ENCODE measurements around the gene KCNB1. TPM values are rescaled to one million over a fixed set of nuclear protein-coding genes. Genes with fewer than 3 reads are reported as not detected.

KCNB1 gene
- polyA plus RNA-seq, 1 donor from 2014 or later: 3.6 TPM

- H3K36me3 ChIP-seq (ENCODE audit: insufficient read depth, low read length): no peaks in the 10 kb centered on the region
Measured at GRCh38 chr20:49490689-49491088, 8.2 kb upstream of the KCNB1 start.

GRCh38 chr20:49489688-49490087, 7.2 kb upstream of the KCNB1 start:
- no peaks in the 10 kb centered on the region for H3K36me3 ChIP-seq (ENCODE audit: insufficient read depth, low read length)
- no peaks in the 10 kb centered on the region for H3K9me3 ChIP-seq (ENCODE audit: low read length)
- no peaks in the 10 kb centered on the region for H4K20me1 ChIP-seq (ENCODE audit: insufficient read depth)
- H2AFZ ChIP-seq (ENCODE audit: low read depth, low read length): no peak overlapping the region
- H3K4me2 ChIP-seq (ENCODE audit: low read length): no peak overlapping the region
- H3F3A ChIP-seq (ENCODE audit: insufficient read depth, low read length, poor library complexity, severe bottlenecking): no peaks in the 10 kb centered on the region
- H3K9me2 ChIP-seq (ENCODE audit: insufficient read depth, low read length): no peaks in the 10 kb centered on the region
- no peak overlapping the region for H3K27ac ChIP-seq (ENCODE audit: low read length)
- TF ChIP-seq SMC3 (conservative IDR thresholded peaks at IDR 0.05; ENCODE audit: poor library complexity) (no peak), TAF1 (IDR thresholded peaks at IDR 0.05; ENCODE audit: low read depth) (no peak), POLR2AphosphoS5 (IDR thresholded peaks at IDR 0.05) (no peak), EP300 (conservative IDR thresholded peaks at IDR 0.05; ENCODE audit: poor library complexity, severe bottlenecking) (no peak), CTCF (IDR thresholded peaks at IDR 0.05; ENCODE audit: poor library complexity, severe bottlenecking) (no peak), EZH2 (IDR thresholded peaks at IDR 0.05; ENCODE audit: borderline replicate concordance, insufficient read depth, low read length, poor library complexity, severe bottlenecking) (no peak), MXI1 (conservative IDR thresholded peaks at IDR 0.05; ENCODE audit: poor library complexity, severe bottlenecking) (no peak), RAD21 (conservative IDR thresholded peaks at IDR 0.05) (no peak), REST (IDR thresholded peaks at IDR 0.05; ENCODE audit: borderline replicate concordance) (no peak)
- H3K27me3 ChIP-seq (ENCODE audit: insufficient read depth, low read depth, low read length): no peaks in the 10 kb centered on the region
- no peak overlapping the region for H3K9ac ChIP-seq (ENCODE audit: low read length)
- no peaks in the 10 kb centered on the region for H3K79me2 ChIP-seq (replicated peaks; ENCODE audit: insufficient read depth, low read length)
- H3K4me3 ChIP-seq (ENCODE audit: low read length): no peak overlapping the region

More at GRCh38 chr20:49490689-49491088, 8.2 kb upstream of the KCNB1 start:
- Histone ChIP-seq H3K4me3 (ENCODE audit: low read length) (no peak overlapping the region), H3K9ac (ENCODE audit: low read length) (no peak overlapping the region), H3K9me3 (ENCODE audit: low read length) (no peaks in the 10 kb centered on the region), H3K27ac (ENCODE audit: low read length) (no peak overlapping the region), H3K79me2 (replicated peaks; ENCODE audit: insufficient read depth, low read length) (no peaks in the 10 kb centered on the region), H4K20me1 (ENCODE audit: insufficient read depth) (no peaks in the 10 kb centered on the region), H3K27me3 (ENCODE audit: insufficient read depth, low read depth, low read length) (no peaks in the 10 kb centered on the region), H3K9me2 (ENCODE audit: insufficient read depth, low read length) (no peaks in the 10 kb centered on the region), H3F3A (ENCODE audit: insufficient read depth, low read length, poor library complexity, severe bottlenecking) (no peaks in the 10 kb centered on the region), H2AFZ (ENCODE audit: low read depth, low read length) (no peak overlapping the region), H3K4me2 (ENCODE audit: low read length) (no peak overlapping the region)
- peak; percentile 32 for TF ChIP-seq POLR2AphosphoS5 (IDR thresholded peaks at IDR 0.05)
- TF ChIP-seq EP300 (conservative IDR thresholded peaks at IDR 0.05; ENCODE audit: poor library complexity, severe bottlenecking): no peak

- TF ChIP-seq EP300 (conservative IDR thresholded peaks at IDR 0.05; ENCODE audit: poor library complexity, severe bottlenecking) (no peak), POLR2AphosphoS5 (IDR thresholded peaks at IDR 0.05) (no peak), TAF1 (IDR thresholded peaks at IDR 0.05; ENCODE audit: low read depth) (no peak), REST (IDR thresholded peaks at IDR 0.05; ENCODE audit: borderline replicate concordance) (no peak), EZH2 (IDR thresholded peaks at IDR 0.05; ENCODE audit: borderline replicate concordance, insufficient read depth, low read length, poor library complexity, severe bottlenecking) (no peak), SMC3 (conservative IDR thresholded peaks at IDR 0.05; ENCODE audit: poor library complexity) (no peak), CTCF (IDR thresholded peaks at IDR 0.05; ENCODE audit: poor library complexity, severe bottlenecking) (no peak), RAD21 (conservative IDR thresholded peaks at IDR 0.05) (no peak), MXI1 (conservative IDR thresholded peaks at IDR 0.05; ENCODE audit: poor library complexity, severe bottlenecking) (no peak)
- H4K20me1 ChIP-seq (ENCODE audit: insufficient read depth): no peaks in the 10 kb centered on the region
- no peak overlapping the region for H3K9ac ChIP-seq (ENCODE audit: low read length)
- no peak overlapping the region for H3K4me3 ChIP-seq (ENCODE audit: low read length)
- no peak overlapping the region for H3K27ac ChIP-seq (ENCODE audit: low read length)
- no peaks in the 10 kb centered on the region for H3K9me3 ChIP-seq (ENCODE audit: low read length)
- H3K9me2 ChIP-seq (ENCODE audit: insufficient read depth, low read length): no peaks in the 10 kb centered on the region
- H3K79me2 ChIP-seq (replicated peaks; ENCODE audit: insufficient read depth, low read length): no peaks in the 10 kb centered on the region
- no peak overlapping the region for H2AFZ ChIP-seq (ENCODE audit: low read depth, low read length)
- no peaks in the 10 kb centered on the region for H3K36me3 ChIP-seq (ENCODE audit: insufficient read depth, low read length)
- H3F3A ChIP-seq (ENCODE audit: insufficient read depth, low read length, poor library complexity, severe bottlenecking): no peaks in the 10 kb centered on the region
- H3K27me3 ChIP-seq (ENCODE audit: insufficient read depth, low read depth, low read length): no peaks in the 10 kb centered on the region
- no peak overlapping the region for H3K4me2 ChIP-seq (ENCODE audit: low read length)
Measured at GRCh38 chr20:49486064-49486463, 3.6 kb upstream of the KCNB1 start.
